Measurements from ENCODE around the gene GRM4.
"Not testable (repeated sequence)": the region's sequence is repeated elsewhere in the genome, so short reads cannot be mapped to it uniquely, and the experiment has no call there.

GRM4 gene

DNA sequence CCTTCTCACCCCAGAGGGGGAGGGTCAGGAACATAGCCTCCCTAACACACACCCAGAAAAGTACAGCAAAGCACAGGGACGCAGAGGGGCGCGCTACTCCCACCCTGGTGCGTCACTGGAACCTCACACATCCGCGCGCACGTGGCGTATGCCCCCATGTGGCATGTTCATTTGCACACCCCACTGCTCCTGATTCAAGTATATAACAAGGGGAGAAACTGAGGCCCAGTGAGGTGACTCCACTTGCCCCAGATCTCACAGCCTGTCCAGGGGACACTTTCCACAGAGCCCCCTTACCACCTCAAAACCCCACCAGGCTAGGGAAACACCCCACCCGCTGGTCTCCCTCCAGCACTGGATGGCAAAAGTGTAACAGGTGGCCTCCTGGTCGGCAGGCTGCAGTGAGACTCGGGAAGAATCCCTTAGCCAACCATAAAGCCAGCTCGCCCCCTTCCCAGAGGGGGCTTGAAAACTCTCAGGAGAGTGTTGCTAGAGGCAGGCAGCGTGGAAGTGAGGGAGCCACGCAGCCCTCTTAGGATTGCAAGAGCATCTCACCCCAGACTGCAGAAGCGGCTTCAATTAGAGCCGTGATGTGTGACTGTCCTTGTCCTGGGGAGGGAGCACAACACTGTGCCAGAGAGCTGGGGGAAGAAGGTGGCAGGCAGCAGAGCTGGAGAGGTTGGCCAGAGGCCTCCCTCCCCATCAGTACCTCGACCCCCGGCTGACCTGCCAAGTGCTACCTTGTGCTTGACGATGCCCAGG, at the start of gene GRM4:
Gene GRM4 (minus strand): TSS at position 67 of the 762 bp plus-strand sequence. CDS start 12,591 bp downstream, outside the sequence.
- no peak for DNase-seq

DNA sequence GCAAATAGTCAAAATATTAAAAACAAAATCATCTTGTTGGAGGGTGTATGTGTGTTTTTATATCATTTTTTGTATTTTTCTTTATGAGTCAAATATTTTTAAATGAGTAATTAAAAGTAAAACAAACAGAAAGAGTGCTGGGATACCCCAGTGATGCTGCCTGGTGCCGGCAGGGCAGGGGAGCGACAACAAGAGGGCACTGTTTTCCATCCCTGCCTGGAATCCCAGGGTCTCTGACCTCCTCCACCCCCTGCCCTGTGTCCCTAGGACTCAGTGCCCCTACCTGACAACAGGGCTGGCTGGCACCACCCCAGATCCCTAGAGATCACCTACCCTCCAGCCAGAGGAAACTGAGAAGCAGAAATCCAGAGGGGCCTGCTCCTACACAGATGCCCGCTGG, 48.9 kb upstream of the GRM4 start:
- DNase-seq: no peak

DNA sequence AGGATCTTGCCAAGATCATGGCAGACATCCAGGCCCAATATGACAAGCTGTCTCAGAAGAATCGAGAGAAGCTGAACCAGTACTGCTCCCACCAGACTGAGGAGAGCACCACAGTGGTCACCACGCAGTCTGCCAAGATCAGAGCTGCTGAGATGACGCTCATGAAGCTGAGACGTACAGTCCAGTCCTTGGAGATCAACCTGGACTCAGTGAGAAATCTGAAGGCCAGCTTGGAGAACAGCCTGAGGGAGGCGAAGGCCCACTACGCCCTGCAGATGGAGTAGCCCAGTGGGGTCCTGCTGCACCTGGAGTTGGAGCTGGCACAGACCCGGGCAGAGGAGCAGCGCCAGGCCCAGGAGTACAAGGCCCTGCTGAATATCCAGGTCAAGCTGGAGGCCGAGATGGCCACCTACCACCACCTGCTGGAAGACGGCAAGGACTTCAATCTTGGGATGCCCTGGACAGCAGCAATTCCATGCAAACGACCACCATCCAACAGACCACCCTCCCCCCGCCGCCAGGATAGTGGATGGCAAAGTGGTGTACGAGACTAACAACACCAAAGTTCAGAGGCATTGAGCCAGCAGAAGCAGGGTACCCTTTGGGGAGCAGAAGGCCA, 44.7 kb upstream of the GRM4 start:
- DNase-seq: no peak

DNA sequence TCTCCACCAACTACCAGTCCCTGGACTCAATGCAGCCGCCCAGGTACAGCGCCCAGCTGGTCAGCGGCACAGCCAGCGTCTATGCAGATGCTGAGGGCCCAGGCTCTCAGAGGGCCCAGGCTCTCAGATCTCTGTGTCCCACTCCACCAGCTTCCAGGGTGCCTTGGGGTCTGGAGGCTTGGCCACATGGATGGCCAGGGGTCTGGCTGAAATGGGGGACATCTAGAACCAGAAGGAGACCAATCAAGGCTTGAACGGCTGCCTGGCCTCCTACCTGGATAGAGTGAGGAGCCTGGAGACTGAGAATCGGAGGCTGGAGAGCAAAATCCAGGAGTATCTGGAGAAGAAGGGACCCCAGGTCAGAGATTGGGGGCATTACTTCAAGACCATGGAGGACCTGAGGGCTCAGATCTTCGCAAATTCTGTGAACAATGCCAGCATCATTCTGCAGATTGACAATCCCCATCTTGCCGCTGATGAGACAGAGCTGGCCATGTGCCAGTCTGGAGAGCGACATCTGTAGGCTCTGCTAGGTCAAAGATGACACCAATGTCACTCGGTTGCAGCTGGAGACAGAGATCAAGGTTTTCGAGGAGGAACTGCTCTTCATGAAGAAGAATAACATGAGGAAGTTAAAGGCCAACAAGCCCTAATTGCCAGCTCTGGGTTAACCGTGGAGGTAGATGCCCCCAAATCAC, 44.1 kb upstream of the GRM4 start:
- DNase-seq: peak; percentile 85

DNA sequence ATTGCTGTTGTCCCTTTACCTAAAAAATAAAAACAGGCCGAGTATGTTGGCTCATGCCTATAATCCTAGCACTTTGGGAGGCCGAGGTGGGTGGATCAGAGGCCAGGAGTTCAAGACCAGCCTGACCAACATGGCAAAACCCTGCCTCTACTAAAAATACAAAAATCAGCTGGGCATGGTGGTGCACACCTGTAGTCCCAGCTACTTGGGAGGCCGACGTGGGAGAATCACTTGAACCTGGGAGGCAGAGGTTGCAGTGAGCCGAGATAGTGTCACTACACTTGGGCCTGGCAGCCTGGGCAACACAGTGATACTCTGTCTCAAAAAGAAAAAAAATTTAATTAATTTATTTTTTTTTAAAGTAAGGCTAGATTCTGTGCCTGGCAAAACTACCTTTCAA, 38.8 kb upstream of the GRM4 start:
- not testable (repeated sequence) for DNase-seq

GRCh38 chr6:34182751-34183531, 37.1 kb upstream of the GRM4 start:
- peak; percentile 82 for DNase-seq

- peak; percentile 28 for DNase-seq
Observed at GRCh38 chr6:34181908-34182307, 36.0 kb upstream of the GRM4 start.

DNA sequence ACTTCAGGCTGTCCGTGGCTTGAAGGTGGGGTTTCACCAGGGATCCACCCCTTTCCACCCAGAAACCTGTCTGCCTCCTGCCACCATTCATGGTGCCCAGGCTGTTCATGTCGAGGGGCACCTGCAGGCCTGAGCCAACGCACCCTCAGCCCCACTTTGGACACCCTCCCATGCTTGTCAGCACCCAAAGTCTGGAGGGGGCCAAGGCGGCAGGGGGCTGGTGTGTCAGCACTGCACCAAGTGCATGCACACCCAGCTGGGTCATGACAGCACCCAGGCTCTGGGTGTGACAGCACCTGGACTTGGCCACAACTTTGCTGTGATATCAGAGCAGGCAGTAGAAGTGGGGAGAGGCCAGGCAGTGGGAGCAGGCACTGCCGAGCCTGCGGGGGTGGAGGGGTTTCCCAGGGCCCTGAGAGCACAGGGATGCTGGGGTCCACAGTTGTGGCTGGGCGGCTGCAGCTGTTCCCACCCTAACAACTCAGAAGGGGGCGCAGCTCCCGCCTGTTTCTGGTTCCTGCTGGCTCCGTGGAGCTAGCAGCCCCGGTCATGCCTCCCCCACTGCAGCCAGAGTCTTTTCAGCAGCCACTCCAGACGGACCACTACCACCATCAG, 33.3 kb upstream of the GRM4 start:
- no peak for DNase-seq

GRCh38 chr6:34178357-34179105, 32.6 kb upstream of the GRM4 start:
- DNase-seq: no peak

DNA sequence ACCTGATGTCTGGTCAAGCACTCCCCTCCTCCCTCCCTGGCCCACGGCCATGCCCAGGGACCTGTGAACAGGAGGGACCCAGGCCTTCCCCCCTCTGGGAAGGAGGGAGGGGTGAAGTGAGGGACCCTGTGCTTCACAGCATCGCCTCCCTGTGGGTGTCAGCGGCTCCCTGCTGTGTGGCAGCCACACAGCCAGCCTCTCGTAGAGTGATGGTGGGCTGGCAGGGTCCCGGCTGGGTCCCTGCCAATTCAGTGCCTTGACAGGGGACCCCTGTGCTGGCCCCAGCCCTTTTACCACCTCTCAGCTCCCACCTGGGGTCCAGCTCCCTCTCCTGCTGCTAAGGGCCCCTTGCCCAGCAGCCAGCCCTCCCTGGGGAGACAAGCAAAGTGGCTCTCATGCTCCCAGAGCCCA, 31.3 kb upstream of the GRM4 start:
- DNase-seq: no peak

GRCh38 chr6:34176261-34177031, 30.6 kb upstream of the GRM4 start:
- no peak for DNase-seq

GRCh38 chr6:34174846-34175399, 29.0 kb upstream of the GRM4 start:
- no peak for DNase-seq

DNA sequence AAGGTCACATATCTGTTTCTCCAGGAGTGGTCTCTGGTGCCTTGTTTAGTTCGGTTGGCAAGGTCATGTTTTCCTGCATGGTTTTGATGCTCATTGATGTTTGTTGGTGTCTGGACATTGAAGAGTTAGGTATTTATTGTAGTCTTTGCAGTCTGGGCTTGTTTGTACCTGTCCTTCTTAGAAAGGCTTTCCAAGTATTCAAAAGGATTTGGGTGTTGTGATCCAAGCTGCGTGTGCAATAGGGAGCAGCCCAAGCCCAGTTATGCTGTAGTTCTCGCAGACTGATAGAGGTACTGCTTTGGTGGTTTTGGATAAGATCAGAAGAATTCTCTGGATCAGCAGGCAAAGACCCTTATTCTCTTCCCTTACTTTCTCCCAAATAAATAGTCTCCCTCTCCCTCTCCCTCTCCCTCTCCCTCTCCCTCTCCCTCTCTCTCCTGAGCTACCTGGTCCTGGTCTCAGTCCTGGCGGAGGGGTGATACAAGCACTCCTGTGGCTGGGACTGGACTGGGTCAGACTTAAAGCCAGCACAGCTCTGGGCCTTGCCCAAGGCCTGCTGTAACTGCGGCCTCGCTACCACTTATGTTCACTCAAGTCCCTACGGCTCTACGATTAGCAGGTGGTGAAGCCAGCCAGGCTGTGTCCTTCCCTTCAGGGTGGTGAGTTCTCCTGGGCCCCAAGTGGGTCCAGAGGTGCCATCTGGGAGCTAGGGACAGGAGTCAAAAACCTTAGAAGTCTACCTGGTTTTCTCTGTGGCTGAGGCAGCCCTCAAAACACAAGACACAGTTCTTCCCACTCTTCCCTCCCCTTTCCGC, 27.3 kb upstream of the GRM4 start:
- no peak for DNase-seq

DNA sequence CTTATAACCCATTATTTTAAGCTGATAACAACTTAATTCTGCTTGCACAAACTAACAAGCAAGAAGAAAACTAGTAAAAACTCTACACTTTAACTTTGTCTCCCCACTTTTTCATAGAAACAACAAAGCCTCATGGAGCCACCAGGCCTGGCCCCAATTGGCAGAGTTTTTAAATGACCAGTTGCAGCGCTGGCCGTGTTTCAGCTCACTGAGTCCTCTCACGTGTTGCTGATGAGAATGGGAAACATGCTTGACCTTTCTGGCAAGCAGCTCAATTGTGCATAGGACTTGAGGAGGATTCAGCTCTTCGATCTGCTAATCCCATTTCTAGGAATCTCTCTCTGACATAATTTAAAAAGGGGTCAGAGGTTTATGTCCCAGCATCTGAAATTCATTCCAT, 24.5 kb upstream of the GRM4 start:
- no peak for DNase-seq

- DNase-seq: no peak
Observed at GRCh38 chr6:34169897-34170296, 24.0 kb upstream of the GRM4 start.

GRCh38 chr6:34161857-34162515, 16.1 kb upstream of the GRM4 start:
- no peak for DNase-seq

- DNase-seq: no peak
Observed at GRCh38 chr6:34159844-34160243, 14.0 kb upstream of the GRM4 start.

DNA sequence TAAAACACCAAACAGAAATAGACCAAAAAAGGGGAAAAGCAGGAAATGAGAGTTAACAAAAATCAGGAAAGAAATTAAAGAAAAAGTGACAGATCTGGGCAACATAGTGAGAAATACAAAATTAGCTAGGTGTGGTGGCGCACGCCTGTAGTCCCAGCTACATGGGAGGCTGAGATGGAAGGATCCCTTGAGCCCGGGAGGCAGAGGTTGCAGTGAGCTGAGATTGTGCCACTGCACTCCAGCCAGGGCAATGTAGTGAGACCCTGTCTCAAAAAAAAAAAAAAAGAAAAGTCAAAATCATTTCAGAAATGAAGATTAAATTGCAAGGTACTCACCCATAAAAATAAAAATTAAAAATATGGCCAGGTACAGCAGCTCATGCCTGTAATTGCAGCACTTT, 13.0 kb upstream of the GRM4 start:
- DNase-seq: no peak

DNA sequence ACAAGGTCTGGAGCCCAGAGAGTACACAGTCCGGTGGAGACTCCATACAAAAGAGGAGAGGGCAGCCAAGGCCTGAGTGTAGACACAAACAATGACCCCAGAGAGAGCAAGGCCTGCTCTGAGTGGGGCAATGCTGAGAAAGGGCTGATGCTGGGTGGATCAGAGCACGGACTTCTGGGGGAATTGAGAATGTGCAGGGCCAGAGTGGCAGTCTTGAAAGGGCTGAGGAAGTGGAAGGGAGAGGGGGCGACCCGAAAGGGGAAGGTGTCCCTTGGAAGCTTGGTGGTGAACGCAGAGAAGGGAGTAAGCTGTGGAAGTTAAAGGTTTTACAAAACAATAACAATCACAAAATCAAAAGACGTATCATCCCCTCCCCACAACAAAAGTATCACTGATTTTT, 12.0 kb upstream of the GRM4 start:
- no peak for DNase-seq
